COLO668 (cell line): ENCODE data around the gene ZNF70.

ENCODE experiments used
- DNase-seq: peaks from one replicate; lab custom pipeline; 2025; ENCODE audit not compliant: unreplicated experiment; lab: John Stamatoyannopoulos, UW

ZNF70 gene

DNA sequence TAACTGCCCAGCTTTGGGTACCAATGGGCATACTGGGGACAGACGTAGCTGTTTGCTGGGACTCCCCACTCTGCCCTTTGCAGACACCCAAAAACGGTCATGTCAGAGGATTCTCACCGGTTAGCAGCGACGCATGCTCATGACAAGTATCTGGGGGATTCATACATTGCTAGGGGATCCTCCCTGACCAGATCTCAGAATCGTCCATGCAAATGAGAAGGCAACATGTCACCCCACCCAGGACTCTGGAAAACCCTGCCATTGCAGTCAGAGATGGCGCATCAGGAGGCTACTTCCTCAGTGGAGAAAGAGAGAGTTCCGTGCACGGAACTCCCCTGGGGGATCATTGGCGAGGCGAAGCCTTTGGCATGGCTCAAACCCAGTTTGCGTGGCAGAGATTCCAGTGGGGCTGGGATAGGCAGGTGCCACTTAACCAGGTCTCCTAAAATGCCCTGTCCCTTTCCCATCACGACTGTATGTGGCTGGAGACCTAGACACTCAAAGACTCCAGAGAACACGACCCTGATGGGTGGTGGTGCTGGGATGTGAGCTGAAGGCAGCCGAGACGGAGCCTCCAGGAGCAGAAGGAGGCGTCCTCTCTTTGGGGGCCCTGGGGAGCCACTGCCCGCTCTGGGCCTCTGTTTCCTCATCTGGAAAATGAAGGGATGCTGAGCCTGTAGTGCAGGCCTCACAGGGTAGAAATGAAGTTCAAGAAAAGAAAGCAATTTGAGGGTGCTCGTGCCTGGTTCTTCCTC lies 55.2 kb downstream of the ZNF70 start:
- no peak for DNase-seq

- DNase-seq: no peak
Observed at GRCh38 chr22:23695141-23695540, 55.8 kb downstream of the ZNF70 start.

GRCh38 chr22:23693979-23694680 lies 56.8 kb downstream of the ZNF70 start:
- DNase-seq: no peak

DNA sequence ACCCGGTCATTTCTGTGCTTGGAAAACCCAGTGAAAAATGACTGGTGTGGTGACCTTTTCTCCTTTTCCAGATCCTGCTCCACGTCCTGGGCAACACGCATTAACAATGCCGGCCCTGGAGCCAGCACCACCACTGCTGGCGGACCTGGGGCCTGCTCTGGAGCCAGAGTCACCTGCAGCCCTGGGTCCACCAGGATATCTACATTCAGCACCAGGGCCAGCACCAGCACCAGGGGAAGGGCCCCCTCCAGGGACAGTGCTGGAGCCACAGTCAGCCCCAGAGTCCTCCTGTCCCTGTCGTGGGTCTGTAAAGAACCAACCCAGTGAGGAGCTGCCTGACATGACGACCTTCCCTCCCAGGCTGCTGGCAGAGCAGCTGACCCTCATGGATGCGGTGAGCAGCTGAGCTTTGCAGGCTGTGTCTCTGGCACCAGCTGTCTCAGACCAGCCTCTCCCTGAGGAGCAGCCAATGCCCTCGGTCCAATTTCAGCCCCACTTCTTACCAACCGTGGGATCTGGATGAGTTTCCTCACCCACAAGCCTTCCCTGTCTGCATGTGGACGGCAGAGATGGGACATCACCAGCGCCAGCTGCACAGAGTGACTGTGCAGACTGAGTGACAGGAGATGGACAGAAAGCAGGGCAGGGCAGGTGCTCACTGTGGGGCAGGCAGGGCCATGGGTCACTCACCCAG lies 58.2 kb downstream of the ZNF70 start:
- DNase-seq: no peak

DNA sequence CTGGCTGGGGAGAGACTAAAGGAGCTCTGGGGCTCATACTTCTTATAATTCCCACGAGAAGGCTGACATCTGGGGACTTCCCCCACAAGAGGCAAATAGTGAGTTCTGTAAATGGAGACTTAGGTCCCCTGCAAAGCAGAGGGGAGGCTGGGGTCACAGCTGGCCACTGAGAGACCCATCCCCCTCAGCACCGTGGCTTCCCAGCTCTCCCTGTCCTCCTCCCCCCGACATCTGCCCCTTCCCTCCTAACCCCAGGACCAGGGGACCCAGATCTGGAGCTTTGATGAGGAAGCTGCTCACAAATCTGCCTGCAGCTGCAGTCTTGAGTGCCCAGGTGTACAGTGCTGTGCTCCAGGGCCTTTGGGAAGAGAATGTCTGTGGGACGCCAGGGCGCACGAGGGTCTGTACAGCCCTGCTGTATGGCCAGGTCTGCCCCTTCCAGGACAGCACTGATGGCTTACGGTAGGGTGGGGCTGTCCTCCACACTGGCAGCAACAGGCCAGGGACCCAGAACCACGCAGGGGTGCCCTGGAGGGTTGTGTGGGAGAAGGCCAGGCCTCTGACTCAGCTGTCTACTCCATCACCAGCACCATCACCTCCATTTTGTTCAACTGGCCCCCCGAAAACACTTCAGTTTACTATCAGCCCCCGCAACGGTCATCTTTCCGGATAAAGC lies 59.0 kb downstream of the ZNF70 start:
- no peak for DNase-seq

GRCh38 chr22:23690713-23691112 lies 60.2 kb downstream of the ZNF70 start, which contains the start of gene RGL4:
TSS of gene RGL4 (plus strand) at chr22:23691013. CDS start at chr22:23692031, 1,018 bp downstream.
- DNase-seq: no peak

DNA sequence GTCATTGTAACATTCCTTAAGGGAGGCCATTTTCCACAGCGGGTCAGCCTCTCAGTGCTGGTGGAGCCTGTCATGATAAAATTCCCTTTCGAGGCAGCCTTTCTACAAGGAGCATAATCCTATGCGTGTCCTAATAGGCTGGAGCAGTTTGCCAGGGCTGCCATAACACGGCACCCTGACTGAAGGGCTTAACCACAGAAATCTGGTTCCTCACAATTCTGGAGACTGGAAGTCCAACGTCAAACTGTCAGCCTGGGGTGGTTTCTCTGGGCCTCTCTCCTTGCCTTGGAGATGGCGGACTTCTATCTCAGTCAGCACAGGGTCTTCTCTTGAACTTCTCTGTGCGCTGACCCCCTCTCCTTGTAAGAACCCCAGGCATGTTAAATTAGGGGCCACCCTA lies 61.5 kb downstream of the ZNF70 start:
- no peak for DNase-seq
